SH-SY5Y (cell line): ENCODE measurements around the gene C18orf54.

Experiments used
- GATA2 ChIP-seq: IDR thresholded peaks from 2 replicates; pipeline ENCODE4 v1.6.1; 2011; ENCODE audit warnings: mild to moderate bottlenecking, low read depth, low read length
- GATA3 ChIP-seq: IDR thresholded peaks from 2 replicates; pipeline ENCODE4 v1.6.1; 2011; ENCODE audit warnings: low read depth, mild to moderate bottlenecking, low read length, moderate library complexity

- no peak for TF ChIP-seq GATA2
- no peak for TF ChIP-seq GATA3
Observed at GRCh38 chr18:54393648-54394294, 36.1 kb downstream of the C18orf54 start.
